ENCODE results near the gene MAPKAP1. TPM values are rescaled to one million over a fixed set of nuclear protein-coding genes. Genes with fewer than 3 reads are reported as not detected.
A peak's percentile ranks its signal among the peaks of the same experiment; 100 is the strongest.

Gene MAPKAP1
- total and polyA plus RNA-seq, 9 of the 15 experiments (the other 6 are each of a cell fraction or from before 2014, with no cell fraction given): 2.6 to 82.1 (median 61.1) TPM

DNA sequence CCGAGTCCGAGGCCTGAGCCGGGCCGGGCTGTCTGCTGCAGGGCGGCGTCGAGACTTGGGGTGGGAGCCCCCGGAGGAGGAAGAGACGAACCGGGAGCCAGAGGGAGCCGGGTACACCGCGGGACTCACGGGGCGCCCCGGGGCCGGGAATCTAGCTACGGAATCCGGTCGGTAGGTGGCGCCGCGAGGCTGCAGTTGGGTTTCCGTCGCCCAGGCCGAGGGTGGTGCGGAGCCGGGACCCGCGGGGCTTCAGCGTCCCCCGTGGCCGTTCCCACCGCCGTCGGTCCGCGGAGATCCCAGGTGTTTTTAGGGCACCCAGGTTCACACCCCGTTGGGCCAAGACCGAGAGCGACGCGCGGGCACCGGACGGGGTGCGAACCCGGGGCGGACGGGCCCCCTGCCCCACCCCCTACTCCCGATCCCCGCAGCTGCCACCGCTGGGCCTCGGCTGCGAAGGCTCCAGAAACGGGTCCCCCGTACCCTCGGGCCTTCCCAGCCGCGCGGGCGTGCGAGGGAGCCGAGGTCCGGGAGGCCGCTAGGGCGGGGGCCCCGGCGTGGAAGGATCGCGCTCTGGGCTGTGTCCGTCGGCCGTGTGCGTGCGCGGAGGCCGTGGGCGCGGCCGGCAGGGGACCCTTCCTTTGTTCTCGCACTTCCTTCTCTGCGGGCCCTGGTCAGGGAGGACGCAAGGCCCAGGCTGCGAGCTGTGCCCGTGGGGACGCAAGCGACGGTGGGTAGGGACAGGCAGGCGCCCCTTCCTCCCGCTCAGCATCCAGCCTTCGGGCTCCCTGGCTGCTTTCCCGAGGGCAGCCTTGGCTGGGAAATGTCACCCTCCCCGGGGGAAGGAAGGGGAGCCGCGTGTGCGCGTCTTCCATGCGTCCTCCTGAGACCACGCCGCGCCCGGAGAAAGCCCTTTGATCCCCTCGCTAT, 298.8 kb downstream of the MAPKAP1 start (continued):
- TF ChIP-seq NR2C2 (CRISPR knock-in tag; IDR thresholded peaks at IDR 0.05) (no peak), NR2C2 (tag; IDR thresholded peaks at IDR 0.05) (no peak), EGR1 (conservative IDR thresholded peaks at IDR 0.05) (no peak), RBM14 (IDR thresholded peaks at IDR 0.05; ENCODE audit: borderline replicate concordance, insufficient read depth, low read depth, low read length) (0 out of 2 replicates have a peak, but pooled peaks have one; percentile 9), XRCC5 (IDR thresholded peaks at IDR 0.05; ENCODE audit: low read depth, low read length) (peak; percentile 72; the same call in 1 of the 2 replicates), ZNF707 (CRISPR knock-in tag; conservative IDR thresholded peaks at IDR 0.05) (no peak), RBM22 (IDR thresholded peaks at IDR 0.05; ENCODE audit: low read depth, low read length, poor library complexity, severe bottlenecking) (no peak), GABPB2 (CRISPR knock-in tag; conservative IDR thresholded peaks at IDR 0.05) (no peak), SP2 (IDR thresholded peaks at IDR 0.05; ENCODE audit: extremely low read depth, low read depth, low read length, poor library complexity, severe bottlenecking) (no peak)
- TF ChIP-seq, protein P1, sequence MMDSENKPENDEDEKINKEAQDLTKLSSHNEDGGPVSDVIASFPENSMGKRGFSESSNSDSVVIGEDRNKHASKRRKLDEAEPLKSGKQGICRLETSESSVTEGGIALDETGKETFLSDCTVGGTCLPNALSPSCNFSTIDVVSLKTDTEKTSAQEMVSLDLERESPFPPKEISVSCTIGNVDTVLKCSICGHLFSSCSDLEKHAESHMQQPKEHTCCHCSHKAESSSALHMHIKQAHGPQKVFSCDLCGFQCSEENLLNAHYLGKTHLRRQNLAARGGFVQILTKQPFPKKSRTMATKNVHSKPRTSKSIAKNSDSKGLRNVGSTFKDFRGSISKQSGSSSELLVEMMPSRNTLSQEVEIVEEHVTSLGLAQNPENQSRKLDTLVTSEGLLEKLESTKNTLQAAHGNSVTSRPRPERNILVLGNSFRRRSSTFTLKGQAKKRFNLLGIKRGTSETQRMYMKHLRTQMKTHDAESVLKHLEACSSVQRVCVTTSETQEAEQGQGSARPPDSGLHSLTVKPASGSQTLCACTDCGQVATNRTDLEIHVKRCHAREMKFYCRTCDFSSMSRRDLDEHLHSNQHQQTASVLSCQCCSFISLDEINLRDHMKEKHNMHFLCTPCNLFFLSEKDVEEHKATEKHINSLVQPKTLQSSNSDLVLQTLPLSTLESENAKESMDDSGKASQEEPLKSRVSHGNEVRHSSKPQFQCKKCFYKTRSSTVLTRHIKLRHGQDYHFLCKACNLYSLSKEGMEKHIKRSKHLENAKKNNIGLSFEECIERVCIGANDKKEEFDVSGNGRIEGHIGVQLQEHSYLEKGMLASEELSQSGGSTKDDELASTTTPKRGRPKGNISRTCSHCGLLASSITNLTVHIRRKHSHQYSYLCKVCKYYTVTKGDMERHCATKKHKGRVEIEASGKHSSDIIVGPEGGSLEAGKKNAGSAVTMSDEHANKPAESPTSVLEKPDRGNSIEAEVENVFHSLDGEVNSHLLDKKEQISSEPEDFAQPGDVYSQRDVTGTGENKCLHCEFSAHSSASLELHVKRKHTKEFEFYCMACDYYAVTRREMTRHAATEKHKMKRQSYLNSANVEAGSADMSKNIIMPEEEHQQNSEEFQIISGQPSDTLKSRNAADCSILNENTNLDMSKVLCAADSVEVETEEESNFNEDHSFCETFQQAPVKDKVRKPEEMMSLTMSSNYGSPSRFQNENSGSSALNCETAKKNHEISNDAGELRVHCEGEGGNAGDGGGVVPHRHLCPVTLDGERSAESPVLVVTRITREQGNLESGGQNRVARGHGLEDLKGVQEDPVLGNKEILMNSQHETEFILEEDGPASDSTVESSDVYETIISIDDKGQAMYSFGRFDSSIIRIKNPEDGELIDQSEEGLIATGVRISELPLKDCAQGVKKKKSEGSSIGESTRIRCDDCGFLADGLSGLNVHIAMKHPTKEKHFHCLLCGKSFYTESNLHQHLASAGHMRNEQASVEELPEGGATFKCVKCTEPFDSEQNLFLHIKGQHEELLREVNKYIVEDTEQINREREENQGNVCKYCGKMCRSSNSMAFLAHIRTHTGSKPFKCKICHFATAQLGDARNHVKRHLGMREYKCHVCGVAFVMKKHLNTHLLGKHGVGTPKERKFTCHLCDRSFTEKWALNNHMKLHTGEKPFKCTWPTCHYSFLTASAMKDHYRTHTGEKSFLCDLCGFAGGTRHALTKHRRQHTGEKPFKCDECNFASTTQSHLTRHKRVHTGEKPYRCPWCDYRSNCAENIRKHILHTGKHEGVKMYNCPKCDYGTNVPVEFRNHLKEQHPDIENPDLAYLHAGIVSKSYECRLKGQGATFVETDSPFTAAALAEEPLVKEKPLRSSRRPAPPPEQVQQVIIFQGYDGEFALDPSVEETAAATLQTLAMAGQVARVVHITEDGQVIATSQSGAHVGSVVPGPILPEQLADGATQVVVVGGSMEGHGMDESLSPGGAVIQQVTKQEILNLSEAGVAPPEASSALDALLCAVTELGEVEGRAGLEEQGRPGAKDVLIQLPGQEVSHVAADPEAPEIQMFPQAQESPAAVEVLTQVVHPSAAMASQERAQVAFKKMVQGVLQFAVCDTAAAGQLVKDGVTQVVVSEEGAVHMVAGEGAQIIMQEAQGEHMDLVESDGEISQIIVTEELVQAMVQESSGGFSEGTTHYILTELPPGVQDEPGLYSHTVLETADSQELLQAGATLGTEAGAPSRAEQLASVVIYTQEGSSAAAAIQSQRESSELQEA (IDR thresholded peaks at IDR 0.05; ENCODE audit: low read depth): no peak
- TF ChIP-seq, protein P2, sequence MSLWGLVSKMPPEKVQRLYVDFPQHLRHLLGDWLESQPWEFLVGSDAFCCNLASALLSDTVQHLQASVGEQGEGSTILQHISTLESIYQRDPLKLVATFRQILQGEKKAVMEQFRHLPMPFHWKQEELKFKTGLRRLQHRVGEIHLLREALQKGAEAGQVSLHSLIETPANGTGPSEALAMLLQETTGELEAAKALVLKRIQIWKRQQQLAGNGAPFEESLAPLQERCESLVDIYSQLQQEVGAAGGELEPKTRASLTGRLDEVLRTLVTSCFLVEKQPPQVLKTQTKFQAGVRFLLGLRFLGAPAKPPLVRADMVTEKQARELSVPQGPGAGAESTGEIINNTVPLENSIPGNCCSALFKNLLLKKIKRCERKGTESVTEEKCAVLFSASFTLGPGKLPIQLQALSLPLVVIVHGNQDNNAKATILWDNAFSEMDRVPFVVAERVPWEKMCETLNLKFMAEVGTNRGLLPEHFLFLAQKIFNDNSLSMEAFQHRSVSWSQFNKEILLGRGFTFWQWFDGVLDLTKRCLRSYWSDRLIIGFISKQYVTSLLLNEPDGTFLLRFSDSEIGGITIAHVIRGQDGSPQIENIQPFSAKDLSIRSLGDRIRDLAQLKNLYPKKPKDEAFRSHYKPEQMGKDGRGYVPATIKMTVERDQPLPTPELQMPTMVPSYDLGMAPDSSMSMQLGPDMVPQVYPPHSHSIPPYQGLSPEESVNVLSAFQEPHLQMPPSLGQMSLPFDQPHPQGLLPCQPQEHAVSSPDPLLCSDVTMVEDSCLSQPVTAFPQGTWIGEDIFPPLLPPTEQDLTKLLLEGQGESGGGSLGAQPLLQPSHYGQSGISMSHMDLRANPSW (CRISPR knock-in tag; IDR thresholded peaks at IDR 0.05): no peak
- TF ChIP-seq, protein P3, sequence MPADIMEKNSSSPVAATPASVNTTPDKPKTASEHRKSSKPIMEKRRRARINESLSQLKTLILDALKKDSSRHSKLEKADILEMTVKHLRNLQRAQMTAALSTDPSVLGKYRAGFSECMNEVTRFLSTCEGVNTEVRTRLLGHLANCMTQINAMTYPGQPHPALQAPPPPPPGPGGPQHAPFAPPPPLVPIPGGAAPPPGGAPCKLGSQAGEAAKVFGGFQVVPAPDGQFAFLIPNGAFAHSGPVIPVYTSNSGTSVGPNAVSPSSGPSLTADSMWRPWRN (IDR thresholded peaks at IDR 0.05; ENCODE audit: low read depth): no peak
- TF ChIP-seq, protein P4, sequence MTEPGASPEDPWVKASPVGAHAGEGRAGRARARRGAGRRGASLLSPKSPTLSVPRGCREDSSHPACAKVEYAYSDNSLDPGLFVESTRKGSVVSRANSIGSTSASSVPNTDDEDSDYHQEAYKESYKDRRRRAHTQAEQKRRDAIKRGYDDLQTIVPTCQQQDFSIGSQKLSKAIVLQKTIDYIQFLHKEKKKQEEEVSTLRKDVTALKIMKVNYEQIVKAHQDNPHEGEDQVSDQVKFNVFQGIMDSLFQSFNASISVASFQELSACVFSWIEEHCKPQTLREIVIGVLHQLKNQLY (CRISPR knock-in tag; conservative IDR thresholded peaks at IDR 0.05): no peak

Data from K562 (cell line).